ENCODE measurements around the gene PIK3AP1.
"Not testable (repeated sequence)": the region's sequence is repeated elsewhere in the genome, so short reads cannot be mapped to it uniquely, and the experiment has no call there.

The PIK3AP1 gene

GRCh38 chr10:96695975-96696634 is 24.2 kb downstream of the PIK3AP1 start:
- DNase-seq: no peak

DNA sequence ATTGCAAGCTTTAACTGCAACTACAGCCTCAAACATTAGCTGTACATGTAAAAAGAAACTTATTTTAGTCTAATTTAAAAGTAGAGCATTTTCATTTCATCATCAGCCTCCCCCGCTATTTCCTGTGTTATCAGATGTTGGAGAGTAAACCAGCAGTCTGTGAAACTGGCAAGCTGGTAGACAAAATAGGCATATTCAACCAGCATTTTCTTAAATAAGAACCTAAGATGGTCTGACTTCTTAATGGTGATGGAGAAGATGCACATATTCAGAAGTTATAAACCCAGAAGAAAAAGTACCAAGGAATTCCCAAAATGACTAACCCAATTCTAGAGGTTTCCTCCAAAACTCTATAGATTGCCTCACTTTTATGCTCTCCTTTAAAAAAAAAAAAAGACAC is 24.9 kb downstream of the PIK3AP1 start:
- DNase-seq: no peak

GRCh38 chr10:96693431-96693830 is 26.9 kb downstream of the PIK3AP1 start:
- no peak for DNase-seq

DNA sequence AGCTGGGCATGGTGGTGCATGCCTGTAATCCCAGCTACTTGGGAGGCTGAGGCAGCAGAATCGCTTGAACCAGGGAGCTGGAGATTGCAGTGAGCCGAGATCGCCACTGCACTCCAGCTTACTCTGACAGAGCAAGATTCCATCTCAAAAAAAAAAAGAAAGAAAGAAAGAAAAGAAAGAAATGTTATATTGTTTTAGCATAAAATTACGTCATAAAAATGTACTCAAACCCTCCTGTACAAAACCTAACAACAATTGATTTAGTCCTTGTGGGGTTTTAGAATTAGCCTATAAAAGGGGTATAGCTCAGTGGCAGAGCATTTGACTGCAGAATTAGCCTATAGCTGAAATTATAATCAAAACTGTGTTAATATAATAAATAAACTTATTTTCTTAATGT is 27.9 kb downstream of the PIK3AP1 start:
- no peak for DNase-seq

DNA sequence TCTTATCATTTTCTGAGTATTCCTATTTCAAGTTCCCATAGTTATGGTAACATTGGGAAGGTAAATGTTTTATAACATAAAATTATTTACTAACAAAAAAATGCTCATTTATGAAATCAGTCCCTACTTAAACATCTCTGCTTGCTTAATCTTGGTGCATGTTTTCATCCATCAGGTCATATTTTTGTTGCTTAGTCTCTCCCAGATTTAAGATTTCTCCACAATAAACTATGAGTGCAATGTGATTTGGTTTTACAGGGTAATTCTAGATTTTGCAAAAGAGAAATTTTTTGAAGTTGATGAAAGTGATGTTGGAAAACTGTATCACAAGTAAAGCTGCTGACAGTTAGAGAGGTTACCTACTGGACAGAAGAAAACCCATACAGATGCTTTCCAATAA is 28.6 kb downstream of the PIK3AP1 start:
- no peak for DNase-seq

- no peak for DNase-seq
Measured at GRCh38 chr10:96690755-96691730, 29.3 kb downstream of the PIK3AP1 start.

DNA sequence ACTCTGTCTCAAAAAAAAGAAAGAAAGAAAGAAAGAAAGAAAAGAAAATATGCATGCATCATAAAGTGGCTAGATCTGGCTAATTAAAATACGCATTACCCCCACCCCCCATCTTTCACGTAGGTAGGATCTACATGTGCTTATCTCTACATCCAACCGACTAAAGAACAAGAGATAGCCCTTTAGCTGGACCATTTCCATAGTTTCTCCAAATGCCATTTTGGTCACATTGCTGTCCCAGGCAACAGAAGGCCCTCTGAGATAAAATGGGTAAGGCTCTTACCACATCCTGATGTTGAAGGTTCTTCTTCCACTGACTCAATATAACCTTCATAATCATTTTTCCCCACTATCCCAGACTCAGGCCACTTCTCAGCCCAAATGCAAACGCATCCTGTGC is 31.5 kb downstream of the PIK3AP1 start:
- no peak for DNase-seq

- DNase-seq: no peak
Measured at GRCh38 chr10:96687317-96688012, 32.8 kb downstream of the PIK3AP1 start.

DNA sequence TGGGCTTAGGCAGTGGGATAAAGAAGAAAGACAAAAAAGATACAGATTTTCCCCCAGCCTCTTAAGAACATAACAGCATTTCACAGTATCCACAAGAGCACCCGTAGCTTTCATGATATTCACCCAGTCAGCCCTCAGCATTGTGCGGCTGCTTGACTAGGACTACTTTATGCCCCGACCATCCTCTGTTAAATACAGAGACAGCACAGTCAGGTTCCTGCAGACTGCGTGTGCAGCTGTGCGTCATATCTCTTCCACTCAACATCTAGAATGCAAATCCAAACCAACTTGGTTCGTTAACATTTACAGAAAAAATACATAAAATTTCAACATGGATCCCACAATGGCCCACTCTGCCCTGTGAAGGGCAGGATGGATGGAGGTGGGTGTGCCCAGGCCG is 33.8 kb downstream of the PIK3AP1 start:
- no peak for DNase-seq

DNA sequence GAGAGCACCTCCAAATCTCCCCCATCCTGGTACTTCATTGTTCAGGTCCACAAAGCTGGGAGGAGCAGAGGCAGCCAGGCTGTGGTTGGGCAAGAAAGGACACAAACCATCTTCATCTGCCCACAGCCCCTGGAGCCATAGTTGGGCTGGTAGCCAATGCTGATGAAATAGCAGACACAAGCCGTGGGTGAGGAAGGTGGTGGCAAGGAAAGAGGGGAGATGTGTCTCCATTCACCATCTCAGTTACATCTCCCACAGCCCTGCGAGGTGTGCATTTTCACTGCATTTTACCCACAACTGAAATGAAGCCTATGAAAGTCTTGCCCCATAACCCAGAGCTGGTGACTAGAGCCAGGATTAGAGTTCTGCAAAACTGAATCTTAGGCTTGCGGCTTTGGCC is 35.0 kb downstream of the PIK3AP1 start:
- no peak for DNase-seq

DNA sequence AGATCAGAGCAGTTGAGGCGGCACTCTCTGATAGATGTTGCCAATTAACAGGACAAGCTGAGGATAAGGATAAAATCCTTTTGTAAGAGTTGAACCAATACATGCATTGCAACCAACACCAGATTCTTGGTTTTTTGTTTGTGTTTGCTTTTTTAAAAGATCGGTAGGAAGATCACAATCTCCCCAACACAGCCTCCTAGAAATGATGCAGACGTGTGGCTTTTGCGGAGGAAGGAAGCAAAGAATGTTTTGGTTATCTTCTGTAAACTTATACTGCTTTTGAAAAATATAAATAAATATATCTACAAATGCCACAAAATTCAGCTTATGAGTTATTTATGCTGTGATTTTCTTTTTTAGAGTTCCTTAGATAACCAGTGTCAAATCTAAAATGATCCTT is 35.5 kb downstream of the PIK3AP1 start:
- DNase-seq: no peak

GRCh38 chr10:96683710-96684109 is 36.6 kb downstream of the PIK3AP1 start:
- DNase-seq: no peak

- no peak for DNase-seq
Measured at GRCh38 chr10:96683065-96683464, 37.2 kb downstream of the PIK3AP1 start.

DNA sequence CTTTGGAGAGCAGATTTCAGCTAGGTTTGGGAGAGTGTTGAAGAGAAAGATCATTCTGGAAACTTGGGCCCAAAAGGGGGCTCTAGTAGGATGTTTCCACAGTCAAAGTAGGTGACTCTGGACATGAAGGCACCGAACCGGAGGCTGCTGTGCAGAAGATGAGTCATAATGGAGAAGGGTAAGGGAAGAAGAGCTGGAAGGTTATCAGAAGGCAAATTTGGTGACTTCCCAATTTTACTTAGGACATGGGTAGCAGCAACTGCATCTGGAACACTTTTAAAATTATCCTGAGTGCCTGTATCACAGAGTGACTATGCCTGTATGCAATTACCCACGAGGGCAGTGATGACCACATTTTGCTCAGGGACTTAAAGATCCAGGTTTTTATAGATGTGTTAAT is 38.8 kb downstream of the PIK3AP1 start:
- DNase-seq: no peak

- not testable (repeated sequence) for DNase-seq
Measured at GRCh38 chr10:96680463-96680862, 39.9 kb downstream of the PIK3AP1 start.

DNA sequence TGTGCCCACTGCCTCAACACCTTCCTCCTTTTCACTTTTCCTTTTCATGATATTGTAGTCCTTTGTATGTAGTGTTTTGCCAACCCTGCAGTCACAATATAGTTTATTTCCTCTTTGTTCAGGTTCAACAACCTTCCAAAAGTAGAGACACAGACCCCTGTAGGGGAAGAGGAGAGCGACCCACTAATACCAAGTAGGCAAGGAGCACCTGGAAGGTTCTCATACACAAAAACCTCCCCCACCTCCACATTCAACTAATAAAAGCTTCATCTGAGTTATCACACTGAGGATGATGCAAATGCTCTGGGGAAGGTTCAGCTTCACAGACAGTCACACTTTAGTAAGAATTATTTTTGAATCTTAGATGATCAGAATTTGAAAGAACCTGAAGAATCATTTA is 41.6 kb downstream of the PIK3AP1 start:
- no peak for DNase-seq

DNA sequence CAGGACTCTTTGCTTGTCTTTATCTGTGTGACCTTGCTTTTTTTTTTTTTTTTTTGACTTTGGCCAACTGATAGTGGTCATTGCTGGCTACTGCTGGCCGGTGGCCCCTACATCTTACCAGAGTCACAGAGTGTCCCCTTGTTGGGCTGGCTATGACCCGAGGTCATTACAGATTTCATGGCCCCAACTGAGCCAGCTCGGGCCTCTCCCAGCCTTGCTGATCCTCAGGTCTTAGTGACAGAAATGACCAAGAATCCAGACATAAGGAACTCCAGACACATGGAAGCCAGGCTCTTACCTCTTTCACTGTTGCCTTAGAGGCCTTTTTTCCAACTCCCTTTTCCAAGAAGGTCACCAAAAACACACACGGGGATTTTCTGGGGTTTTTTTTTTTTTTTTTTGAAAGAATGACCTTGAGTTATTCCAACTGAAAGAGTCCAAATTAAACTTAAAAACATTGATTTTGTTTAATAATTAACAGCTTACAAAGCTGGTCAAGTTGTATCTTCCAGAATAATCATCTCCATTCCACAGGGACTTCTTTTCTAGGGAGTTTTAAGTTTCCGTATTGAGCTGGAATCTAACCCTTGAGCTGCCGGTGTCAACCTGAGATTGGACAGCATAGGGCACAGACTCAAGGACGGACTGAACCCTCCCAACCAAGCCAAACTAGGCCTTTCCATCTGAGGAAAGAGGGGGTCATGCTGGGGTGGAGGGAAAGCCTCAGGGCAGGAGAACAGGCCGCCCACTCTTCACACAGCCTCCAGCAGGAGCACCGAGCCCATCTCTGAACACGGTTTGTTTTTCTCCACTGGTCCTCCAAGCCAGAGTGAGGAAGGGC is 43.8 kb downstream of the PIK3AP1 start:
- no peak for DNase-seq

DNA sequence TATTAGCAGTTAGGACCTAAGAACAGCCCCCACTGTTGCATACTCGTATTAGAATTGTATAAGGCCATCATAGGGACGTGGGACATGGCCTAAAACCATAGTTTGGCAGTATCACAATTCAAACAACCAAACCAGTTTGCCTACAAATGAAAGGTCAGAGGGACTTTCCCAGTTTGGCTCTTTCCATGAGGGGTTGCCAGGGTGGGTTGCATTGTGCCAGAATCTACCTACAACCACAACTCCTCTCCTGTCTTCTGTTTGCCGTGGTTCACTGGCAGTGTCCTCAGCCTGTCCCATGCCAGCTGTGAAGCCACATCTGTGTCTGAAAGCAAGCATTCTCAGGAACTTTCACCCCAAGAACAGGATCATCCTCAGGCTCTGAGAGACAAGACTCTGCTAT is 44.5 kb downstream of the PIK3AP1 start:
- DNase-seq: no peak

DNA sequence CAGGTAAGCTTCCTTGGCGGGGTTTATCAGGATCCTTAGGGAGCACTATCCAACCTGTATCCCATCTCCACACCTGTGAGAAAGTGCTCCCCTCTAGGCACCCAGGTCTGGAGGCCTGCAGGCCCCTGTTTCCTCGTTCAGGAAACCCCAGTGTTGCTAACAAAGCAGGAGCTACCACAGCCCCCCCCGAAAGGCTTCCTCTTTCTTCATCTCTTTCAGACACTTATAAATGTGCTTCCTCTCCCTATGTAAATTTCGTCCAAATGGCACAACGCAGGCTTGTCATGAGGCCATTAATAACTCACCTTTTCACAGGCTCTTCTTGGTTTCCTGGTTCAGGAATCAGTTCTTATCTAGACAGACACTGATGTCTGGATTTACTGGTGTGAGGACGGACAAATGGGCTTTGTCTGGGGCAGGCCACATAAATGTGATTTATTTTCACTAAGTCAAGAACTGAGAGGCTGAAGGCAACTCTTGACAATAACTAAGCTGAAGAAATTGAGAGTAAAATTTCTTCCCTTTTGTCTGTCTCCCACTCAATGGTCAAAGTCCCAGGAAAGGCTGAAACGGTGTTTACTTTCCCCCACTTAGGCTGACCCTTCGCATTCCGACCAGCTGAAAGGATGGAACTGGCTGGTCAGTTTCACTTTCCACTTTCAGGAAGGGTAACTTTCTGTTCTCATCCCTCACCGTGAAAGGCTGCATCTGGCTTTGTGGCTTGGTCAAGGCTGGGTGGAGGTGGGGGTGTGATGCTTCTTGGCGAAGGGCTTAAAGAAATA is 46.8 kb downstream of the PIK3AP1 start:
- peak in 7 of 14 donors; percentile 11 to 37 (median 19) for DNase-seq

DNA sequence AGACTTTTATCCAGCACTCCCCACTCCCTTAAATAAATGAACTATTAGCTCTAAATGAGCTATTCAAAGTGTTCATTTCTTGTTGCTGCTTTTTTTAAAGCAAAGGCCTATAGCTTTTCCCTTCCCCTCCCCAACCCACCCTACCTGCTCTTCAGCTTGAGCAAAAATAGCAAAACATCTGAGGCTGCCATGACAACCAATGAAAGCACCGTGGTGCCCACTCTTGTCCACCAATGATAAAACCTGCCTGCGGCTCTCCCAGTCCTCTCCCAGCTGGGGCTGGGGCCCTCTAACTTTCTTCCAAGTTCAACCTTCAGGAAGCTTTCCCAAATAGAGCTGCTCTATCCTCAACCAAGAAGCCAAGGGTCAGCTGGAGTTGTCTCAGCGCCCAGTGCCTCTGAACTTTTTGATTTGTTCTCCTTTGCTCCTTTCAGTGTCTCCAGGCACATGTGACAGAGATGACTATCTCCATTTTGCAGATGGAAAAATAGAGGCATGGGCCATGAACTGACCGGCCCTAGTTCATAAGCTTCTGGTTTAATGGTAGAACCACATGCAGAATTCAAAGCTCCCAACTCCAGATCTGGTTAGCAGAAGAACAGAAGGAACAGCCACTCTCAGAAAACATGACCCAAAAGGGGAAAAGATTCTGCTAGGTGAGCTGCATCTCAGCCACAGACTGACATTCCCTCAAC is 47.7 kb downstream of the PIK3AP1 start:
- DNase-seq: no peak
